ENCODE results near the gene HNRNPAB.

Gene HNRNPAB

DNA sequence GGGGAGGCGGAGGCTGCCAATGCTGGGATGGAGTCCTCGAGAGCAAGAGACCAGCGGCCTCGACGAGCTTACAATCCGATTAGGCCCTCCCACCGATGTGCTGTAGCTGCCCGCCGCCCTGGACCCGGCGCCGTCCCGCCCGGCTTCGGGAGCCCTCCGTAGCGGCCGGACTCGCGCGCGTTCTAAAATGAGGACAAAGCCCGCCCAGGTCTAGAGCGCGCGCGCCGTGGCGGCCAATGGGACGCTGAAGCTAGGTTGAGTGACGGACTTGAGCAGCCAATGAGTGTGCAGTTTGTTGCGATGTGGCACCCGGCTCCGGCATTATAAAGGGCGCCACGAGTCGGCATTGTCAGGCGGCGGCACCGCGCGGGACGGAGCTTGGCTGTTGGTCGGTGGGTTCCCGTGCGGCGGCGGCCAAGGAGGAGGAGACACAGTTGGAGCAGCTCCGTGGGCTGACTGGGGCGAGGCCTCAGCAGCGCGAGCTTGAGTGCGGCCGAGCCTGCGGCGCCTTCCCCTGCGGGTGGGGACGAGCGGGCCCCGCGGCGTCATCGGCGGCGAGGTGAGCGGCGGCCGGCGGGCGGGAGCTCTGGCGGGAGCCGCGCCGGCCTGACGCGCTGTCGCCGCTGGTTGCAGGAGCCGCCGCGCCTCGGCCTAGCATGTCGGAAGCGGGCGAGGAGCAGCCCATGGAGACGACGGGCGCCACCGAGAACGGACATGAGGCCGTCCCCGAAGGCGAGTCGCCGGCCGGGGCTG, at the start of gene HNRNPAB:
Gene HNRNPAB (plus strand): TSS at position 352 of the 753 bp plus-strand sequence. CDS start 305 bp downstream, at position 657.
- DNase-seq (ENCODE audit: low read depth), result peak; percentile 93

- no peak for DNase-seq (ENCODE audit: low read depth)
Measured at GRCh38 chr5:178155065-178155464, 49.3 kb upstream of the HNRNPAB start.

DNA sequence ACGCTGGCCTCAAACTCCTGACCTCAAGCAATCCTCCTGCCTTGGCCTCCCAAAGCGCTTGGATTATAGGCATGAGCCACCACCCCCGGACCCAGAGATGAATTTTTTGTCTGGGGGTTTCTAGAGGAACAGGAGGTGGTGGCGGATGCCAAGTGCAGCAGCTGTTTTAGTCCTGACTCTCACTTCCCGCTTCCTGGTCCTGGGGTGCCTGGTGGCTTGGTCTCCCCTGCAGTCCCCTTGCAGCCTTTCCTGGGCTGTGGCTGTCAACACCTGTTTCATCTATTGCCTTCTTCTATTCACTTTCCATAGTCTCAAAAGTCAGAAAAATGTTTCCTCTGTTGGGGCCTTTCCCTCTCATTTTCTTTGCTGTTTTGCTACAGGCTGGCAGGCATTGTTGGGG, 44.2 kb upstream of the HNRNPAB start:
- no peak for DNase-seq (ENCODE audit: low read depth)

GRCh38 chr5:178162481-178162880, 41.9 kb upstream of the HNRNPAB start:
- DNase-seq (ENCODE audit: low read depth), result no peak

GRCh38 chr5:178163772-178164735, 40.3 kb upstream of the HNRNPAB start:
- peak; percentile 95 for DNase-seq (ENCODE audit: low read depth)

GRCh38 chr5:178165581-178165980, 38.8 kb upstream of the HNRNPAB start:
- DNase-seq (ENCODE audit: low read depth), result no peak

DNA sequence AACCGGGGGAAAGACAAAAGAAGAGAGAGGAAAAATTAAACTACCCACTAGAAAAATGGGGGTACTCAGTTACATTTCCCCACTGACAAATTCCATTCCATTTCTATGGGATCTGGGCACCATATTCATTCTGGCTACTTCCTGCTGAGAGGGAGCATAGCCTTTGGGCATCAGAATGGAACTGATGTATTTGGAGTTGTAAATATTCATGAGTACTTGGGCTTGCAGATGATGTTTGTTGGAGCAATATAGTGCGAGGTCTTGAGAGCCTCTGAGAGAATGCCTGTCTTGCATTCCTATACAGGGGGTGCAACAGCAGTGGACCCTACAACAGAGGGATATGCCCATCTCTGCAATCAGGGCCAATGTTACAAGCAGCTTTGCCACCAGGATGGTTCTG, 33.9 kb upstream of the HNRNPAB start:
- DNase-seq (ENCODE audit: low read depth), result no peak

GRCh38 chr5:178174456-178174855, 29.9 kb upstream of the HNRNPAB start:
- no peak for DNase-seq (ENCODE audit: low read depth)

- DNase-seq (ENCODE audit: low read depth), result no peak
Measured at GRCh38 chr5:178176791-178177190, 27.5 kb upstream of the HNRNPAB start.

GRCh38 chr5:178177569-178177968, 26.8 kb upstream of the HNRNPAB start:
- DNase-seq (ENCODE audit: low read depth), result no peak

DNA sequence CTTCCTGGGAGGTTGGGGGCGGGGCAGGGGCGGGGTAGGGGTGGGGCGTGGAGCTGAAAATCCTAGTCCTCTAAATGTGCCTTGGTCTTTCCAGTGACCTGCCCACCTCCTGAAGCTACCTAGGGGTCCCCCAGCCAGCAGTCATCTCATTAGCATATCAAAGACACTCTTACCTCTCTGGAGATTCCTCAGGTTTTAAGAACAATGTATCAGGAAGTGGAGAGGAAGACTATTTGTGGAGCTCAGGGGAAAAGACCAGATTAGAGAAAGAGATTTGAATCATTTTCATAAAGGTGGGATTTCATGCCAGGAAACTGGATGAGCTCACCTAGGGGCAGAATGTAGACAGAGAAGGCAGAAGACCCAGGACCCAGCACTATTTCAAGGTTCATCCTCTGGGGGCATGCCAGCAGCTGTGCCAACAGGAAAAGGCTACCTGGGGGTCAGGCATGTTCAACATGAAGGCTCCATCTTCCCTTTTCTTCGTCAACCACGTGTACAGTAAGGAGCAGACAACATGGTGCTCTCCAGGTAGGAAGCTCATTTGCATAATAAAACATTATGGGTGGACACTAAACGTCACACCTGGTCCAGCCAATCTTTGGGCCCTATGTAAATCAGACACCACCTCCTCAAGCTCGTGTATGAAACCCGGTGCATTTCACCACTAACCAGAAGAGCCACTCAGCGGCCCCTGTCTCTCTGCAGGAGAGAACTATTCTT, 24.0 kb upstream of the HNRNPAB start:
- no peak for DNase-seq (ENCODE audit: low read depth)

- DNase-seq (ENCODE audit: low read depth), result no peak
Measured at GRCh38 chr5:178182158-178182876, 22.0 kb upstream of the HNRNPAB start.

DNA sequence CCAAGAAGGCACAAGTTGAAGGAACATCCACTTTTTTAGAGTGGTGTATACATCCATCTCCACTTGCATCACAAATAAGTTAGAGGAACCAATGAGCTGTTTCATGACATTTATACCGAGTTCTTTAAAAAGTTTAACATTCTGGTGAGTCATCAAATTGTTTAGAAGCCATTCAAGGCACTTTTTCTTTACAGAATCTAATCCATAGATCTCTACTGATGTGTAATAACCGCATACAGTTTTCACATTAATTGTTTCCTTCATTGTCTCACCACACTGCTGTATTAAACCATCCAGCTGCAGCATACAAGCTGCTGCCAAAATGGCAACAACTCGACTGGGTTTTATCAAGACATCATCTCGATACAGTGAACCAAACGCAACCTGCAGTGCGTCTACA, 17.9 kb upstream of the HNRNPAB start:
- DNase-seq (ENCODE audit: low read depth), result no peak

DNA sequence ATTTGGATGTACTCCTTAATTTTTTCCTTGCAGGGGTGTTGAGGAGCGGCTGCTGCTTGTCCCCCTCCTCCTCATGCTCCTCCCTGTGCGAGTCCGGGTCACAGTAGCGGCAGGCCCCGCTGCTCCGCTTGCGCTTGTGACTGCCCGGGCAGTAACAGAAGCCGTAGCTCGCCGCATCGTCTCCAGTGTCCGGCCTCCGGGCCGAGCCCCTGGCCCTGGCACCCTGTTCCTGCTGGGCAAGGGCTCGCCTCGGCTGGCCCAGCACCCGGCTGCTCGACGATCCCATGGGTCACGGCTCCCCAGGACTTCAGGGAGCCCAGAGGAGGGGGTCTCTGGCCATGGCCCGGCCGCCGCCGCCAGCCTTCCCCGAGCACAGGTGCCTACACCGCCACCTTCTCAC, 17.3 kb upstream of the HNRNPAB start, which contains the start of gene GMCL2:
Gene GMCL2 (minus strand): TSS at position 358 of the 400 bp plus-strand sequence. CDS start 72 bp downstream, at position 286.
- DNase-seq (ENCODE audit: low read depth), result no peak

DNA sequence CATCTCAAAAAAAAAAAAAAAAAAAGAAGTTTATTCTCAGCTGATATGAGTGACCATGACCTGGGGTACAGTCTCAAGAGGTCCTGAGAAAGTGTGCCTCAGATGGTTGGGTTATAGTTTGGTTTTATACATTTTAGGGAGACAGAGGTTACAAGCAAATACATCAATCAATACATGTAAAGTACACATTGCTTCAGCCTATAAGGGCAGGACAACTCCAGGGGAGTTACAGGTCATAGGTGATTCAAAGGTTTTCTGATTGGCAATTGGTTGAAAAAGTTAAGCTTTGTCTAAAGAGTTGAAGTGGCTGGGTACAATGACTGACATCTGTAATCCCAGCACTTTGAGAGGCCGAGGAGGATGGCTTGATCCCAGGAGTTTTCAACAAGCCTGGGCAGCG, 14.9 kb upstream of the HNRNPAB start:
- no peak for DNase-seq (ENCODE audit: low read depth)

DNA sequence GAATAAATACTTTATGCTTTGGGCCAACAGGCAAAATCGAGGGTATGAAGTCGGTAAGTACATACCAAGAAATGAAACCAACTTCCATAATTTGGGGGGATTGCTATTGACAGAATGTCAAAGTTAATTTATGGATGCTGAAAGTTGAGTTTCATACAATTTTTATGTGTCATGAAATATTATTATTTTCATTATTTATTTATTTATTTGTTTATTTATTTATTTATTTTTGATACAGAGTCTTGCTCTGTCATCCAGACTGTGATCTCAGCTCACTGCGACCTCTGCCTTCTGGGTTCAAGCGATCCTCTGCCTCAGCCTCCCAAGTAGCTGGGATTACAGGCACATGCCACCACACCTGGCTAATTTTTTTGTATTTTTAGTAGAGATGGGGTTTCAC, 12.7 kb upstream of the HNRNPAB start:
- no peak for DNase-seq (ENCODE audit: low read depth)

GRCh38 chr5:178192244-178192643, 12.1 kb upstream of the HNRNPAB start:
- no peak for DNase-seq (ENCODE audit: low read depth)

GRCh38 chr5:178192787-178193186, 11.5 kb upstream of the HNRNPAB start:
- DNase-seq (ENCODE audit: low read depth), result no peak

DNA sequence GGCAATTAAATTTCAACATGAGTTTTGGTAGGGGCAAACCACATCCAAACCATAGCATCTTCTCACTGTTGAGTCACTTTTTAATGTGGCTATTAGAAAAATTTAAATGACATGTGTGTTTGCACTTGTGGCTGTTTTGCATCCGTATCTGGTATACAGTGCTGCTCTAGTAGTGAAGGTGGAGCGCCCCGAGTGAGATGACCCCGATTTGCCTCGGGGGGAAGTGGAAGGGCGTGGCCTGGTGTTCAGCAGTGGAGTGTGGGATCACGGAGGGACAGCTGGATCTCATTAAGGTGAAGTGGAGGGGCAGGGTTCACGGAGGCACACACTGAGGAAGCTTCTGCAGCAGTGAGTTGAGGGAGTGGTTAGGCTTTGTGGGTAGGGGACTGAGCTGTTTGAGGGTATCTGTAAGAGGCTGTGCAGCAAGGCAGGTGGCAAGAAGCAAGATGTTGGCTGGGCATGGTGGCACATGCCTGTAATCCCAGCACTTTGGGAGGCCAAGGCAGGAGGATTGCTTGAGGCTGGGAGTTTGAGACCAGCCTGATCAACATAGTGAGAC, 11.0 kb upstream of the HNRNPAB start:
- no peak for DNase-seq (ENCODE audit: low read depth)

DNA sequence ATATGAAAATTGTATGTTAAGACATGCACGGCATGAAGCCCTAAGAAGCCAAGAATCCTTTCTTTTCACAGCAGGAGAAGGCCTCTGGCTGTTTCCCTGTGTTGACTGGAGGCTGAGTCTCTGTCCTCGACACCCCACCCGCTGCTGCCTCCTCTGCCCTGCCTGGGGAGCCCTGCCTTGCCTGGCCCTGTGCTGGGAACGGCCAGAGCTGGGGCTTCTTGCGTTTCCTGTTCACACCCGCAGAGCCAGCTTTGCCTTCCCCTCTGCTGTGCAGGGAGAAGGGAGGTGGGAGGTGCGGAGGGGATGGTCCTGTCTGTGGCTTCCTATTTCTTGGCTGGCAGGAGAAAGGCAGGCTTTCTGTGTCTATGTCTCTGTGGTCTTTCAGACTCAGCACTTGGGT, 10.3 kb upstream of the HNRNPAB start:
- DNase-seq (ENCODE audit: low read depth), result no peak

DNA sequence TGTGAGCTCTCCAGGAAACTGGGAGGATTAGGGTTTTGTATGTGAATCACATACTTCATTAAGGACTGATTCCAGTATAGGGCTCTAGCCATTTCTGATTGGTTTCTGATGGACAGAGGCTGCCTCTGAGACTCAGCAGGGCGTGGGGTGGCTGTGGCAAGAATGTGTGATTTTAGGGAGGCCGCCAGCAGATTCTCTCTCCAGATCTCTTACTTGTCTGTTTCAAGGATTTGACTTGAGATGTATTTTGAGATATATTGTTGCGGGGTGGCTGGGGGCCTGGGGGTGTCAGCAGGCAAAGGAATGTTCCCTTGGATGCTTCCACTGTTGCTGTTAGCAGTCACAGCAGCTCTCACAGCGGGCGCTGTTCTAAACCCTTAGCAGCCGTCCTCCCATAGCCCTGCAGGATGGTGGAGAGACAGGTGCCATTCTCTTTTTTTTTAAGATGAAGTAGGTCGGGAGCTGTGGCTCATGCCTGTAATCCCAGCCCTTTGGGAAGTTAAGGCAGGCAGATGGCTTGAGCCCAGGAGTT, 8.0 kb upstream of the HNRNPAB start:
- no peak for DNase-seq (ENCODE audit: low read depth)
